K562 (cell line): ENCODE results near the gene ARMC2. TPM values are rescaled to one million over a fixed set of nuclear protein-coding genes. Genes with fewer than 3 reads are reported as not detected.

ENCODE experiments used
- ATAC-seq: fragments of 200-7000 bp; cut with Tn5 transposase; 3 replicates; pipeline ENCODE4 v1.9.1; 2020; ENCODE audit warnings: moderate library complexity
- BruUV-seq: library from RNA; stranded (reverse); fragments of 400-500 nt; replicated peaks from 2 replicates; lab custom pipeline; 2021; lab: Mats Ljungman, UMichigan
- CTCF ChIA-PET: fragments of 300-600 bp; formaldehyde crosslinking; extraction: SDS; loops from one replicate; lab custom pipeline; 2021; ENCODE audit warnings: low intra/inter-chr PET ratio; lab: Yijun Ruan, JAX
- POLR2A ChIA-PET: fragments of 300-600, 350-650 bp; sonication (Branson Sonifier 250); formaldehyde crosslinking; extraction: SDS; loops from one replicate; lab custom pipeline; 2021; ENCODE audit warnings: antibody characterized with exemption, inconsistent platforms; lab: Yijun Ruan, JAX
- DNase-seq, 4 experiments: peaks; one replicate each; pipeline versions ENCODE4 v3.0.0 to v3.0.0-alpha.2; 2011 to 2018; ENCODE audit warnings: low spot score in 3 of 4, mixed read lengths in 3 of 4; ENCODE audit errors: extremely low read depth in 1 of 4
- FAIRE-seq: peaks from 2 replicates; lab custom pipeline; 2011; peaks lifted over from hg19 to GRCh38; lab: Jason Lieb, UNC
- H2AFZ ChIP-seq: 2 replicates; pipeline ENCODE4 v1.6.0; 2011; ENCODE audit warnings: low read depth, low read length, control low read depth, inconsistent platforms
- H3K27ac ChIP-seq: fragments of 200-600 bp; 3 replicates; pipeline ENCODE4 v1.8.0; 2011; ENCODE audit warnings: low read depth, mild to moderate bottlenecking, control low read depth, inconsistent platforms, low read length, moderate library complexity, mixed read lengths; ENCODE audit errors: extremely low read depth
- H3K27me3 ChIP-seq, 2 experiments: fragments of 300-600 bp in 1 of 2; 2 replicates in 1 of 2; 3 replicates in 1 of 2; pipeline versions ENCODE4 v1.6.0 to v1.8.0; 2011; ENCODE audit warnings: inconsistent platforms in 2 of 2, low read length in 2 of 2, mild to moderate bottlenecking in 1 of 2, mixed read lengths in 1 of 2, moderate library complexity in 1 of 2; ENCODE audit not compliant: control insufficient read depth in 2 of 2, insufficient read depth in 2 of 2
- H3K36me3 ChIP-seq: fragments of 300-600 bp; 3 replicates; pipeline ENCODE4 v1.8.0; 2011; ENCODE audit warnings: mild to moderate bottlenecking, low read length, inconsistent platforms; ENCODE audit not compliant: control insufficient read depth, insufficient read depth
- H3K4me1 ChIP-seq, 2 experiments: fragments of 200-600 bp in 1 of 2; replicated peaks in 1 of 2; 2 replicates in 1 of 2; 3 replicates in 1 of 2; pipeline versions ENCODE4 v1.5.1 to v1.8.0; 2011; ENCODE audit warnings: inconsistent platforms in 2 of 2, low read length in 2 of 2, mild to moderate bottlenecking in 1 of 2, mixed read lengths in 1 of 2, moderate library complexity in 1 of 2; ENCODE audit not compliant: control insufficient read depth in 2 of 2, insufficient read depth in 2 of 2
- H3K4me2 ChIP-seq: 2 replicates; pipeline ENCODE4 v1.6.1; 2011; ENCODE audit warnings: low read length, control low read depth, inconsistent platforms, mixed read lengths; ENCODE audit not compliant: insufficient read depth
- H3K4me3 ChIP-seq: fragments of 200-600 bp; sonication (generic), shearing (Covaris generic); 2 replicates; pipeline ENCODE4 v1.5.1; 2016; ENCODE audit warnings: control low read depth, inconsistent platforms
- H3K79me2 ChIP-seq: fragments of 200-600 bp; 3 replicates; pipeline ENCODE4 v1.8.0; 2011; ENCODE audit warnings: low read length, inconsistent platforms; ENCODE audit not compliant: control insufficient read depth, insufficient read depth
- H3K9ac ChIP-seq, 2 experiments: 2 replicates each; pipeline versions ENCODE4 v1.6.0 to v1.6.1; 2011; ENCODE audit warnings: low read depth in 2 of 2, low read length in 2 of 2, control low read depth in 1 of 2, inconsistent platforms in 1 of 2, mild to moderate bottlenecking in 1 of 2, mixed read lengths in 1 of 2; ENCODE audit not compliant: insufficient read depth in 1 of 2
- H3K9me1 ChIP-seq: one replicate; pipeline ENCODE4 v1.6.0; 2011; ENCODE audit warnings: inconsistent platforms, mild to moderate bottlenecking, low read length, moderate library complexity; ENCODE audit not compliant: control insufficient read depth, insufficient read depth
- H3K9me3 ChIP-seq: replicated peaks from 2 replicates; pipeline ENCODE4 v1.5.1; 2011; ENCODE audit warnings: low read depth, low read length, inconsistent platforms; ENCODE audit not compliant: control insufficient read depth, insufficient read depth
- H4K20me1 ChIP-seq: replicated peaks from 2 replicates; pipeline ENCODE4 v1.6.1; 2011; ENCODE audit warnings: low read length, inconsistent platforms, mixed read lengths; ENCODE audit not compliant: control insufficient read depth, insufficient read depth
- ATF1 ChIP-seq, 2 experiments: fragments of 450-650 bp in 1 of 2; IDR thresholded peaks; 2 replicates each; pipeline ENCODE4 v1.6.1; 2016; ENCODE audit warnings: missing compliant biosample characterization in 1 of 2, missing genetic modification characterization in 1 of 2
- ATF3 ChIP-seq, 2 experiments: fragments of 450-650 bp in 1 of 2; sonication (generic) in 1 of 2; formaldehyde crosslinking in 1 of 2; IDR thresholded peaks in 1 of 2; conservative IDR thresholded peaks in 1 of 2; 2 replicates each; pipeline versions ENCODE4 v1.6.1 to v1.8.1; 2016 to 2023; ENCODE audit warnings: mild to moderate bottlenecking in 2 of 2, moderate library complexity in 2 of 2, inconsistent platforms in 1 of 2, missing genetic modification reagents in 1 of 2
- CREB1 ChIP-seq, 2 experiments: sonication (generic) in 1 of 2; formaldehyde crosslinking in 1 of 2; IDR thresholded peaks; 2 replicates each; pipeline versions ENCODE4 v1.6.1 to v1.8.0; 2012 to 2022; ENCODE audit warnings: inconsistent platforms in 1 of 2, mild to moderate bottlenecking in 1 of 2, missing genetic modification reagents in 1 of 2, moderate library complexity in 1 of 2
- CREM ChIP-seq: IDR thresholded peaks from 2 replicates; pipeline ENCODE4 v1.6.1; 2014; ENCODE audit warnings: antibody characterized with exemption, low read depth
- JUND ChIP-seq, 2 experiments: IDR thresholded peaks; 2 replicates in 1 of 2; 3 replicates in 1 of 2; pipeline ENCODE4 v1.6.1; 2011; ENCODE audit warnings: borderline replicate concordance in 2 of 2, low read depth in 2 of 2, low read length in 2 of 2, improper control_type of control experiment in 1 of 2, missing biosample characterization in 1 of 2, missing genetic modification characterization in 1 of 2, missing genetic modification reagents in 1 of 2
- KLF6 ChIP-seq: fragments of 250-450 bp; sonication (Bioruptor Pico); IDR thresholded peaks from 2 replicates; pipeline ENCODE4 v1.4.0; 2020; ENCODE audit warnings: mild to moderate bottlenecking, moderate library complexity, borderline replicate concordance
- WGBS: fragments of 100-300 bp; shearing (Covaris generic); methylation state at CpG from one replicate; pipeline ENCODE4 v1.1.6; 2016; ENCODE audit warnings: low coverage, mixed read lengths; ENCODE audit not compliant: insufficient coverage; ENCODE audit errors: missing lambda C conversion rate; 5-methylcytosine and 5-hydroxymethylcytosine counted together
- in situ Hi-C: fragments of 300-500 bp; cut with MboI; formaldehyde crosslinking; loops from 4 replicates; pipeline ENCODE4 v1.15.0; 2018; ENCODE audit warnings: inconsistent platforms, mixed read lengths
- intact Hi-C: fragments of 100-400 bp; cut with micrococcal nuclease; formaldehyde crosslinking; loops from 2 replicates; pipeline ENCODE4 v1.14.2; 2022
- polyA plus RNA-seq, 8 experiments: library from polyadenylated mRNA; depleted of rRNA in 4 of 8; stranded (reverse) in 5 of 8; unstranded in 3 of 8; fragments of >200 nt; fragmentation: Nextera tagmentation in 2 of 8; fragmentation: Illumina TruSeq in 1 of 8; extraction: Ambion mirVana in 2 of 8; extraction: Trizol in 1 of 8; gene quantifications; 2 replicates each; pipeline versions ENCODE4 v1.2.1 to v1.2.3, GENCODE V29; 2011 to 2014; ENCODE audit warnings: inconsistent platforms in 1 of 8, missing spikeins in 1 of 8
- total RNA-seq, 7 experiments: library from RNA; depleted of rRNA in 6 of 7; stranded (reverse); fragments of >200 nt in 6 of 7; fragmentation: Illumina TruSeq in 2 of 7; extraction: Trizol in 2 of 7; gene quantifications; 2 replicates each; pipeline versions ENCODE4 v1.2.1 to v1.2.3, GENCODE V29; 2011 to 2021; ENCODE audit warnings: low replicate concordance in 1 of 7
- TF ChIP-seq, protein P1 (sequence below): fragments of 250-450 bp; sonication (Bioruptor Pico); IDR thresholded peaks from 2 replicates; pipeline ENCODE4 v1.5.0; 2020; ENCODE audit warnings: mild to moderate bottlenecking, borderline replicate concordance
- TF ChIP-seq, protein P2 (sequence below): sonication (generic); formaldehyde crosslinking; IDR thresholded peaks from 2 replicates; pipeline ENCODE4 v1.8.0; 2022; ENCODE audit warnings: mild to moderate bottlenecking, missing genetic modification reagents

ARMC2 gene
- total and polyA plus RNA-seq, 9 of the 15 experiments (the other 6 are each of a cell fraction or from before 2014, with no cell fraction given) = 0.14 to 3.0 (median 0.82) TPM

- Histone ChIP-seq H3K36me3 (no peaks in the 10 kb centered on the region), H3K27ac (no peak overlapping the region), H3K4me2 (no peak overlapping the region), H3K9me1 (no peaks in the 10 kb centered on the region), H3K4me1 (no peaks in the 10 kb centered on the region), H3K27me3 (peaks cover 9 to 18% of the 10 kb centered on the region in 2 experiments; a peak in 4 of 5 replicates), H3K79me2 (no peaks in the 10 kb centered on the region), H3K9ac (no peak overlapping the region), H2AFZ (no peak overlapping the region), H3K9me3 (no peaks in the 10 kb centered on the region), H3K4me3 (no peak overlapping the region), H4K20me1 (no peaks in the 10 kb centered on the region)
- FAIRE-seq (no peak), ATAC-seq (no peak), DNase-seq (peak in 1 of 4 experiments; percentile 11)
- intact Hi-C loops = no loop called here
- WGBS = 5% methylated on average over 6 of the region's 6 CpGs
- POLR2A ChIA-PET = no interaction called here
- BruUV-seq = no TSS peak
- in situ Hi-C loops = no loop called here
- CTCF ChIA-PET = no interaction called here
- TF ChIP-seq, protein P1, sequence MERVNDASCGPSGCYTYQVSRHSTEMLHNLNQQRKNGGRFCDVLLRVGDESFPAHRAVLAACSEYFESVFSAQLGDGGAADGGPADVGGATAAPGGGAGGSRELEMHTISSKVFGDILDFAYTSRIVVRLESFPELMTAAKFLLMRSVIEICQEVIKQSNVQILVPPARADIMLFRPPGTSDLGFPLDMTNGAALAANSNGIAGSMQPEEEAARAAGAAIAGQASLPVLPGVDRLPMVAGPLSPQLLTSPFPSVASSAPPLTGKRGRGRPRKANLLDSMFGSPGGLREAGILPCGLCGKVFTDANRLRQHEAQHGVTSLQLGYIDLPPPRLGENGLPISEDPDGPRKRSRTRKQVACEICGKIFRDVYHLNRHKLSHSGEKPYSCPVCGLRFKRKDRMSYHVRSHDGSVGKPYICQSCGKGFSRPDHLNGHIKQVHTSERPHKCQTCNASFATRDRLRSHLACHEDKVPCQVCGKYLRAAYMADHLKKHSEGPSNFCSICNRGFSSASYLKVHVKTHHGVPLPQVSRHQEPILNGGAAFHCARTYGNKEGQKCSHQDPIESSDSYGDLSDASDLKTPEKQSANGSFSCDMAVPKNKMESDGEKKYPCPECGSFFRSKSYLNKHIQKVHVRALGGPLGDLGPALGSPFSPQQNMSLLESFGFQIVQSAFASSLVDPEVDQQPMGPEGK = no peak
- TF ChIP-seq ATF1 (CRISPR knock-in tag; IDR thresholded peaks at IDR 0.05) (no peak), ATF1 (tag; IDR thresholded peaks at IDR 0.05) (peak; percentile 64), ATF3 (IDR thresholded peaks at IDR 0.05) (peak; percentile 60), ATF3 (CRISPR knock-in tag; conservative IDR thresholded peaks at IDR 0.05) (no peak), KLF6 (CRISPR knock-in tag) (no peak), CREB1 (IDR thresholded peaks at IDR 0.05) (no peak), CREB1 (CRISPR knock-in tag; IDR thresholded peaks at IDR 0.05) (0 out of 2 replicates have a peak, but pooled peaks have one; percentile 14), JUND (IDR thresholded peaks at IDR 0.05; ENCODE audit: borderline replicate concordance, low read depth, low read length) (no peak; the same call in 1 of the 2 replicates), JUND (tag; IDR thresholded peaks at IDR 0.05; ENCODE audit: borderline replicate concordance, low read depth, low read length) (0 out of 3 replicates have a peak, but pooled peaks have one; percentile 48), CREM (peak; percentile 2; the same call in 1 of the 2 replicates)
- TF ChIP-seq, protein P2, sequence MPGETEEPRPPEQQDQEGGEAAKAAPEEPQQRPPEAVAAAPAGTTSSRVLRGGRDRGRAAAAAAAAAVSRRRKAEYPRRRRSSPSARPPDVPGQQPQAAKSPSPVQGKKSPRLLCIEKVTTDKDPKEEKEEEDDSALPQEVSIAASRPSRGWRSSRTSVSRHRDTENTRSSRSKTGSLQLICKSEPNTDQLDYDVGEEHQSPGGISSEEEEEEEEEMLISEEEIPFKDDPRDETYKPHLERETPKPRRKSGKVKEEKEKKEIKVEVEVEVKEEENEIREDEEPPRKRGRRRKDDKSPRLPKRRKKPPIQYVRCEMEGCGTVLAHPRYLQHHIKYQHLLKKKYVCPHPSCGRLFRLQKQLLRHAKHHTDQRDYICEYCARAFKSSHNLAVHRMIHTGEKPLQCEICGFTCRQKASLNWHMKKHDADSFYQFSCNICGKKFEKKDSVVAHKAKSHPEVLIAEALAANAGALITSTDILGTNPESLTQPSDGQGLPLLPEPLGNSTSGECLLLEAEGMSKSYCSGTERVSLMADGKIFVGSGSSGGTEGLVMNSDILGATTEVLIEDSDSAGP (CRISPR knock-in tag) = no peak
Measured at GRCh38 chr6:108888052-108888451, 39.8 kb downstream of the ARMC2 start.
